NCI-H82 treated with DMSO at 0.1 percent for 48 hours (cell line): ENCODE data around the gene HDC.
A peak's percentile ranks its signal among the peaks of the same experiment; 100 is the strongest.

ENCODE experiments used
- DNase-seq: peaks from one replicate; lab custom pipeline; 2025; ENCODE audit not compliant: unreplicated experiment; lab: John Stamatoyannopoulos, UW

The HDC gene

DNA sequence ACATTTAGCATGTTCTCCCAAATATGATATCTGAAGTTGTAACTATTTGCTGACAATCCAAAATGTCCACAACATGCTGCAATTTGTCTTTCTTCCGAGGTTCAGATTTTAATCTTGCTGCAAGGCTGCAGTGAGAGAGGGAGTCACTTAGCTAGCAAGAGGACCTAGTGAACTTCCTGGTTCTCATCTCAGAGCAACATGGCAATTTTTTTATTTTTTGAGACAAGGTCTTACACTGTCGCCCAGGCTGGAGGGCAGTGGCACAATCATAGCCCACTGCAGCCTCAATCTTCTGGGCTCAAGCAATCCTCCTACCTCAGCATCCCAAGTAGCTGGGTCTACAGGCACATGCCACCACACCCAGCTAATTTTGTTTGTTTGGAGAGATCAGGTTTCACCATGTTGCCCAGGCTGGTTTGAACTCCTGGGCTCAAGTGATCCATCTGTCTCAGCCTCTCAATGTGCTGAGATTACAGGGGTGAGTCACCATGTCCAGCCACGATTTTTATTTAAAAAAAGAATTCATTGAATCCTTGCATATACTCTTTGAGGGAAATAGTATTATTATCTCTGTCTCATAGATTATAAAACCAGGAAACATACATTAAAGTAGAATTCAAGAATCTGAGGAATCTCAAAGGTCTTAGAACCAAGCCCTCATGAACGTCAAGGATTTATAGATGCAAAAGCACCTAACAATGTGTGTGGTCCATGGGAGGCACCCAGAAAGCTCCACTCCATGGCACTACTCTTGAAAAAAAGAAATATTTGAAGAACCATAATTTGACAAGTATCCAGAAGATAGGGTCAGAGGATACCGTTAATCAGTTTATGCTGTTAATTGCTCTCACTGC, 9.1 kb downstream of the HDC start:
- no peak for DNase-seq

DNA sequence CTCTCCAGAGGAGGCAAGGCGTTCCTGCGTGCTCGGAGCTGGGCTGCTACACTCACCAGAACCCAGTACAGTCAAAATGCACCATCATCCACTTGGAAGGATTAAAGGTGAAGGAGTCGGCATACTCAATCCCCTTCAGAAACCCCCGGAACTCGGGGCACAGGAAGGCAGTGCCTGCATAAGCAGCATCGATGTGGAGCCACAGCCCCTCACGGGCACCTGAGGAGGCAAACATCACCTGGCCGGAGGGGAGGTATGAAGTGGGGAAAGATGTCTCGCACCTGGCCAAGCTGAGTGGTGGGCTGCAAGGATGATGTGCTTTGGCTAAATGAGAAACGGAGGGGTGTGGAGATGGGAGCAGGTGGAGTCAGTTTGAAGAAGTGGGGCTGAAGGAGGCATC, 13.0 kb downstream of the HDC start:
- no peak for DNase-seq

DNA sequence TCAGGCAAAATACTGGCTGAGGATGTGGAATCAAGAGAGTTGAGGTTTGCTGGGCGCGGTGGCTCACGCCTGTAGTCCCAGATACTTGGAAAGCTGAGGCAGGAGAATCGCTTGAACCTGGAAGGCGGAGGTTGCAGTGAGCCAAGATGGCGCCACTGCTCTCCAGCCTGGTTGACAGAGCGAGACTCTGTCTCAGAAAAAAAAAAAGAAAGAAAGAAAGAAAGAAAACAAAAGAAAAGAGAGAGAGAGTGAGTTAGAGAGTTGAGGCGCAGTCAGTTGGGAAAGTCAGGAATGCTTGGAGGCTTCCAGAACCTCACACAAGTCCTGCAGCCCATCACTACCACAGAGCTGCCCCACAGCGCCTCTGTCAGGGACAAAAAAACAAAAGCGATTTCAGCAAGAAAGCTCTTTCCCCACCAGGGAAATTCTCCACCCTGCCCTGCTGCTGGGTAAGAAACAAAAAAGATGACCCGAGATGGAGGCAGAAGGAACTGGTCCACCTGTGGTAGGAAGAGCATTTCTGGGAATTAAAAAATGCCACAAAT, 13.8 kb downstream of the HDC start:
- DNase-seq: no peak

DNA sequence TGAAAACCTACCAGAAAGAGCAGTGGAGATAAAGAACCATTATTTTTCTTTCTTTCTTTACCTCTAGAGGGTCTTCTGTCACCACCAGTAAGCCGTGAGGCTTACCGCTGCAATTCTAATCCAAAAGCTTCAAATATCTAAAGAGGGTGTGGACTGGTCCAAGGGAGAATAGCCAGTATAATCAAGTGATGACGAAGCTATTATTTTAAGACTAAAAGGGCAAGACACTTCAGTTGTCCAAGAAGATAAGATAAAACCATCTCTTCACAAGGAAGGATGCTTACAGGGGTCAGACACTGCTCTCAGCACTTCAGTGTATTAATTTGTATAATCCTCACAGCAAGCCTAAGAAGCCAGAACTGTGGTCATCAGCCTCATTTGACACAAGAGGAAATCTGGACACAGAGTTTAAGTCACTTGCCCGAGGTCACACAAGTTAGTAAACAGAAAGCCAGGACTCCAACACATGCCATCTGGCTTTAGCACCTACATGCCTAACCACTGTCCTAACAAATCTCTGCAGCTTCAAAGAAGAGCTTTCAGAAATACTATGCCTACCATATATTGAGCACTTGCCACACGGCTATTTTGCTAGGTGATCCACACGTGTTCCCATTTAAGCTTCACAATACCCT, 14.6 kb downstream of the HDC start:
- DNase-seq: no peak

- no peak for DNase-seq
These were observed 15.8 kb downstream of the HDC start for GRCh38 chr15:50249704-50250103.

DNA sequence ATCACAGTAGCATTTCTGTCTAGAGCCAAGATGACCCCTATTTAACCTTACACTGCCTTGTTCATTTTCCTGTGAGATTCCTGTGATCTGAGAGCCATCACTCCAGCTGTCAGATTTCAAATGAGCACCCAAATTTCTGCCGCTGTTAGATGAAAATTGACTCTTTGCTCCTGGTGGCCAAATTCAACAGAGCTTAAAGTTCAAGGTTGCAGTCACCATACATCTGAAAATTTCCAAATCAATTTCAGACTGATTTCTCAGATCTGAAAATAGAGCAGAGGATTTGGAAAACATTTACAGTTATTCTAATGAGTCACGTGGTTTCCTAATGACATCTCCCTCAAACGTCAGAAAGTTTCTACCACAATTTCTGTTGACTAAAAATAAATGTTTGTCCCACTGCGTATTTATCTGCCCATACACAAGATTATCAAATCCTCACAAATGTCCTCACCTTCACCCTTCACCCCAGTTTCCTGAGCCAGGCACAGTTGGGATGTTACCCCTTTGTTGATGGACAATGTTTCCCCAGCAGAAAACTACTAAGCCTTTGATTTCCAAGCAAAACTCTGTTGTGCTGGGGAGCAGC, 16.4 kb downstream of the HDC start:
- DNase-seq: no peak

- no peak for DNase-seq
These were observed 17.5 kb downstream of the HDC start for GRCh38 chr15:50247819-50248655.

- no peak for DNase-seq
These were observed 18.9 kb downstream of the HDC start for GRCh38 chr15:50246631-50247030.

- DNase-seq: no peak
These were observed 20.4 kb downstream of the HDC start for GRCh38 chr15:50244959-50245624.

GRCh38 chr15:50244153-50244552, 21.4 kb downstream of the HDC start:
- DNase-seq: no peak

DNA sequence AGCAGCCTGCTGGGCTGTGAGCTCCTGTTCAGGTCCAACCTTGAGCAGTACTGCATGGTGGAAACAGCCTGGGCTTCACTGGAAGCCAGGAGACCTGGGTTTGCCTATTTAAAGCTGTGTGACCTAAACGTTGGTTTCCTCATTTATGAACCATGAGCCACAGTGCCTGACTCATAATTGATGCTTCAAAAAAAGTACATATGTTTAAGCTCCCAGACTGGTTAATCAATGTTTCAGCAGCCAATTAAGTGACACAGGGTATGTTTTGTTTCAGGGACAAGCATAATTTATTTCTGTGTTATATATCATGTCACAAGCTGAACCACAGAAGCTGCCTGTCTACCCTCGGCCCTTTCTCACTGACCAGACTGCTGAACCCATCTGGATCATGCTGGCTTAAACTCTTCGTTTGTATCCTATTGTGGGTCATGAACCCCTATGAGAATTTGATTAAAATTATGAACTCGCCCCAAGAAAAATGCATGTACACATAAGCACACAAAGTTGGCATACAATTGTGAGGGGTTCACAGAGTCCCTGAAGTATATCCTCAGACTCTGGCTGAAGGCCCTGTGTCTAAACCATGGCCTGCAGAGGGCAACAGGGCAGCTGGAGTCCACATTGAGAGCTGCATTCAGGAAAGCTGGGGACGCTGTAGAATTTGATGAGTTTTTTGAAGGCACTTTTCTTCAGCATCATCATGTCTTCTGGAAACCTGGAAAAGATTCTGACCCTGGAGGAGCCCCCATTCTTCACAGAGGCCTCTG, 23.7 kb downstream of the HDC start:
- DNase-seq: no peak

DNA sequence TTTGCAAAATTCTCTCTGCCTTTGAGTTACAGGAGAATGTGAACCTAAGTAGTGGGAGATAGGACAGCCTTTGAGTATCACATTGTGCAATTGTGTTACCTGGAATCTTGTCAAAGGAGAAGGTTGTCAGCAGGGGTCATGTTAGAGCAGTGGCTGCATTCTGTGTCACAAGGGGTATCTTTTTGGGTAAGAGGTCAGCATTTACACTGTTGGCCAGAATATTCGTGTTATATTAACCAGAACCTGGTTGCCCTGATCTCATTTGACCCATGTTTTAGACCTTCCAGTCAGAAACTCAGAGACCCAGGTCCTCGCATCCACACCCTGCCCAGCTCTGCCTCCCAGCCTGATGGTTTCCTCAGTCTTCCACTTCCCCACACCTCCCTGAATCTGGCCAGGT, 27.3 kb downstream of the HDC start:
- DNase-seq: no peak

DNA sequence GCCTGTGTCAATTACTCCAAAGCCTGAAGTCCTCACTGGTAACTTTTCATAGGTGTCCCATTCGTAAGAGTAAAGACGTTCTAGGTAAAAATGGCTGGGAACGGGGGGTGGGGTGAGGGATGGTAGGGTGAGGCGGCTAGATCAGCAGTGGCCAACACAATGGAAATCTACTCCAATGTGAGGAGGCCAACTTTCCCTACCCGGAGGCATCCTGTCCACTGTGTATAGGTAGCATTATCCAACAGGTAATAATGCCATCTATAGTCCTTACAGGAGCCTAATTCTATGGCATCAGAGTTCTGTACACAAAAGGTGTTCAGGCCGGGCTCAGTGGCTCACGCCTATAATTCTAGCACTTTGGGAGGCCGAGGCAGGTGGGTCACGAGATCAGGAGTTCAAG, 29.1 kb downstream of the HDC start:
- DNase-seq: no peak

DNA sequence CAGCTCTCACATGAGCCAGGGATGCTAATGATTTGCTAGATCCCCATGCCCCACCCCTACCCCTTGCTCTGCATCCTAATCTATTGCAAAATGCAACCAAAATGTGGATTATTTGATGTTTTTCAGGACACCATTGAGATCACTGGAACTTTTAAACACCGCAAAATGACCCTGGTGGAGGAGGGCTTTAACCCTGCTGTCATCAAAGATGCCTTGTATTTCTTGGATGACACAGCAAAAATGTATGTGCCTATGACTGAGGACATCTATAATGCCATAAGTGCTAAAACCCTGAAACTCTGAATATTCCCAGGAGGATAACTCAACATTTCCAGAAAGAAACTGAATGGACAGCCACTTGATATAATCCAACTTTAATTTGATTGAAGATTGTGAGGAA, 29.7 kb downstream of the HDC start:
- no peak for DNase-seq

GRCh38 chr15:50234764-50235163, 30.8 kb downstream of the HDC start:
- DNase-seq: no peak

DNA sequence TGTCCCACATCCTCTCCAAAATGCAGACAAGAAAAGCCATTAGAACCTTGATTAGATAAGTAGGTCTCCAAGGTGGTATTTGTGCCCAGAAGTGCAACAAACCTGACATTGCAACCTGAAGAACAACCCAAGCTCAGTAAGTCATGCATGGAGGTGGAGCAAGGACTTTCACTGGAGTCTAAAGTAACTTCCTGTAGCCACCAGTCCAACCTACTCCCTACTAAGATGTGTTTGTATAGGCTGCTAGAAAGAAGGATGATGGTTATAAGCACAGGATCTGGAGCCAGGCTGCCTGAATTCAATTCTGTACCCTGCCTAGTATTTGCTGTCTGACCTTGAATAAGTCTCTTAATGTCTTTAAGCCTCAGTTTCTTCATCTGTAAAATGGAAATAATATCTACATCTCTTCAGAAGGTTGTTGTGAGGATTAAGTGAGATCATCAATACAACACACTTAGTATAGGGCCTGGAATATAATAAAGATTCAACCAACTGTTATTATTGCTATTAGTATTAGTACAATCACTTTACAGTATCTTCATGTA, 32.3 kb downstream of the HDC start:
- no peak for DNase-seq

GRCh38 chr15:50232791-50233190, 32.7 kb downstream of the HDC start:
- no peak for DNase-seq

DNA sequence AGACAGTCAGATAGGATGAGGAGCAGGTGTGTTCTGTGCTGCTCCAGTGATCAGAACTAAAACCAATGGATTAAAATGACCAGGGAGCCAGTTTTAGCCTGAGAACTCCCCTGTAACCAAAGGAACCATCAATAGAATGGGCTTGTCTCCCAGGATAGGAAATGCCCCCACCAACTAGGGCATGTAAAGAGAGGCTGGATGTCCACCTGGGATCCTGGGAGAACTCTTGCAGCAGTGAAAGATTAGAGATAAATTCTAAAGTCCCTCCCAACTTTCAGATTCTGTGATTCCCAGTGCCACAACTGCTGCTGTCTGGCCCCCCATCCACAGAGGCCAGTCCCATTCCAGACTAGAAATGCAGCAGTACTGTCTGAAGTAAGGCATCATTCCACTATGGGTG, 33.8 kb downstream of the HDC start:
- DNase-seq: no peak

- DNase-seq: no peak
These were observed 36.2 kb downstream of the HDC start for GRCh38 chr15:50229336-50229735.

DNA sequence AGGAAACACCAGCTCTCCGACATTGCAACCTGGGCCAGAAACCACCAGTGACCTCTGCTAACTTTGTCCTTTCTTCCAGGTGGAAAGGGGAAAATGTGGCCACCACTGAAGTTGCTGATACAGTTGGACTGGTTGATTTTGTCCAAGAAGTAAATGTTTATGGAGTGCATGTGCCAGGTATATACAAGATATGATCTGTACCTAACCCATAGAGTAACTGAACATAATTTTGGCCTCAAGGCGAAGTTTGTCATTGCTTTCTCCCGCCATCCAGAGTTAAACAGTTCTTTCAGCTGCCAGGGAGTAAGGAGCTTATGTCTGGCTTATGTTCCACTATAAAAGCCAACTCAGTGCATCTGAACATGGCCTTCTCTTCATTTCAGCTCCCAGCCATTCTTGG, 36.7 kb downstream of the HDC start:
- peak; percentile 16 for DNase-seq
